Measurements from ENCODE around the gene ETFB. TPM values are rescaled to one million over a fixed set of nuclear protein-coding genes. Genes with fewer than 3 reads are reported as not detected.

ETFB gene
- total and polyA plus RNA-seq, 9 of the 15 experiments (the other 6 are each of a cell fraction or from before 2014, with no cell fraction given) = 18.1 to 143 (median 96.1) TPM

DNA sequence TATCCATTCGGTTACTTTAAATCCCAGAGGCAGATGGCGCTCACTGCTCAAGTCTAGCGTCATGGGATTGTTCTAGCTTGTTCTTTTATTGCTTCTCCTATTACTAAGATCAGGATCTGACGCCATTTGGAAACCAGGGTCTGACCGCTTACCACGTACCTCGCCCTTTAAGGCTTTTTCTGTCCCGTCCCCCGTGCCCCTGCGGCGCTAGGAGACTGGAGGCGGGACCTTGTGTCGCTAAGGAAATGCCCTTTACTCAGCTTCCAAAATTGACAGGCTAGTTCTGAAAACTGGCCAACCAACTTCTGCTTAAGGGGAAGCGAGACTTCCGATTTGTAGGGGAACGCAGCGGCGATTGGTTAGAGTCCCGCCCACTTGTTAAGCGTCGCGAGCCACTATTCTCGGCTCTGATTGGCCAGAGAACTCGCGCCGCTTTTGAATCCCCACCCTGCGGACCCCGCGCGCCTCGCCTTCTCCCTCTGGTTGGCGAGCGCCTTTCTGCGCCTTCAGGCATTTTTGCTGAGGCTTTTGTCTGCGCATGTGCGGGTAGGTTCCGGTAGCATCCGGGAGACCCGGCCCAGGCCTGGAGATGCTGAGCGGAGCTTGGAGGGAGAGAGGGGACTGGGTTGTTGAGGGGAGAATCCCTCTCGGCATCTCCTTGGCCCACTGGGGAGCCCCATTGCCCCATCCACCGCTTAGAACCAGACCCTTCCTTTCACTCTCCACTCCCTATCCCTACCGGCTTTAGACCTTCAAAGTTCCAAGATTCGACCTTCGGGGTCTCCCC lies 28.1 kb upstream of the ETFB start (continued):
- TF ChIP-seq, protein P1, sequence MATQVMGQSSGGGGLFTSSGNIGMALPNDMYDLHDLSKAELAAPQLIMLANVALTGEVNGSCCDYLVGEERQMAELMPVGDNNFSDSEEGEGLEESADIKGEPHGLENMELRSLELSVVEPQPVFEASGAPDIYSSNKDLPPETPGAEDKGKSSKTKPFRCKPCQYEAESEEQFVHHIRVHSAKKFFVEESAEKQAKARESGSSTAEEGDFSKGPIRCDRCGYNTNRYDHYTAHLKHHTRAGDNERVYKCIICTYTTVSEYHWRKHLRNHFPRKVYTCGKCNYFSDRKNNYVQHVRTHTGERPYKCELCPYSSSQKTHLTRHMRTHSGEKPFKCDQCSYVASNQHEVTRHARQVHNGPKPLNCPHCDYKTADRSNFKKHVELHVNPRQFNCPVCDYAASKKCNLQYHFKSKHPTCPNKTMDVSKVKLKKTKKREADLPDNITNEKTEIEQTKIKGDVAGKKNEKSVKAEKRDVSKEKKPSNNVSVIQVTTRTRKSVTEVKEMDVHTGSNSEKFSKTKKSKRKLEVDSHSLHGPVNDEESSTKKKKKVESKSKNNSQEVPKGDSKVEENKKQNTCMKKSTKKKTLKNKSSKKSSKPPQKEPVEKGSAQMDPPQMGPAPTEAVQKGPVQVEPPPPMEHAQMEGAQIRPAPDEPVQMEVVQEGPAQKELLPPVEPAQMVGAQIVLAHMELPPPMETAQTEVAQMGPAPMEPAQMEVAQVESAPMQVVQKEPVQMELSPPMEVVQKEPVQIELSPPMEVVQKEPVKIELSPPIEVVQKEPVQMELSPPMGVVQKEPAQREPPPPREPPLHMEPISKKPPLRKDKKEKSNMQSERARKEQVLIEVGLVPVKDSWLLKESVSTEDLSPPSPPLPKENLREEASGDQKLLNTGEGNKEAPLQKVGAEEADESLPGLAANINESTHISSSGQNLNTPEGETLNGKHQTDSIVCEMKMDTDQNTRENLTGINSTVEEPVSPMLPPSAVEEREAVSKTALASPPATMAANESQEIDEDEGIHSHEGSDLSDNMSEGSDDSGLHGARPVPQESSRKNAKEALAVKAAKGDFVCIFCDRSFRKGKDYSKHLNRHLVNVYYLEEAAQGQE (IDR thresholded peaks at IDR 0.05; ENCODE audit: borderline replicate concordance) = 0 out of 2 replicates have a peak, but pooled peaks have one; percentile 13
- TF ChIP-seq, protein P1 (CRISPR knock-in tag; IDR thresholded peaks at IDR 0.05; ENCODE audit: low read depth) = 0 out of 2 replicates have a peak, but pooled peaks have one; percentile 35
- TF ChIP-seq KDM5B (IDR thresholded peaks at IDR 0.05; ENCODE audit: insufficient replicate concordance, low read depth, low read length) (peak; percentile 67), NR2F6 (CRISPR knock-in tag; IDR thresholded peaks at IDR 0.05) (no peak), BCL6 (CRISPR knock-in tag; IDR thresholded peaks at IDR 0.05) (no peak), YY1 (IDR thresholded peaks at IDR 0.05; ENCODE audit: borderline replicate concordance in 1 of 3, control insufficient read depth in 1 of 3, extremely low read depth in 1 of 3, insufficient read depth in 3 of 3, insufficient read length in 1 of 3, insufficient replicate concordance in 2 of 3, low read depth in 1 of 3, low read length in 2 of 3) (peak in 1 of 3 experiments; percentile 65), ZNF121 (CRISPR knock-in tag; conservative IDR thresholded peaks at IDR 0.05) (no peak), ZNF146 (CRISPR knock-in tag; IDR thresholded peaks at IDR 0.05; ENCODE audit: unreplicated experiment) (no peak), ZKSCAN1 (IDR thresholded peaks at IDR 0.05; ENCODE audit: low read depth, low read length) (0 out of 2 replicates have a peak, but pooled peaks have one; percentile 14), EGR1 (conservative IDR thresholded peaks at IDR 0.05) (peak; percentile 75), ATF7 (IDR thresholded peaks at IDR 0.05) (peak; percentile 70), NEUROD1 (IDR thresholded peaks at IDR 0.05; ENCODE audit: borderline replicate concordance, low read depth, low read length, partially characterized antibody) (peak; percentile 81), SAP30 (IDR thresholded peaks at IDR 0.05; ENCODE audit: borderline replicate concordance, insufficient read depth, low read depth, low read length, poor library complexity, severe bottlenecking) (peak; percentile 88), ZNF764 (CRISPR knock-in tag; IDR thresholded peaks at IDR 0.05; ENCODE audit: low read depth) (no peak)
- TF ChIP-seq, protein P2, sequence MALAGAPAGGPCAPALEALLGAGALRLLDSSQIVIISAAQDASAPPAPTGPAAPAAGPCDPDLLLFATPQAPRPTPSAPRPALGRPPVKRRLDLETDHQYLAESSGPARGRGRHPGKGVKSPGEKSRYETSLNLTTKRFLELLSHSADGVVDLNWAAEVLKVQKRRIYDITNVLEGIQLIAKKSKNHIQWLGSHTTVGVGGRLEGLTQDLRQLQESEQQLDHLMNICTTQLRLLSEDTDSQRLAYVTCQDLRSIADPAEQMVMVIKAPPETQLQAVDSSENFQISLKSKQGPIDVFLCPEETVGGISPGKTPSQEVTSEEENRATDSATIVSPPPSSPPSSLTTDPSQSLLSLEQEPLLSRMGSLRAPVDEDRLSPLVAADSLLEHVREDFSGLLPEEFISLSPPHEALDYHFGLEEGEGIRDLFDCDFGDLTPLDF (CRISPR knock-in tag; IDR thresholded peaks at IDR 0.05) = peak; percentile 96
- TF ChIP-seq, protein P3, sequence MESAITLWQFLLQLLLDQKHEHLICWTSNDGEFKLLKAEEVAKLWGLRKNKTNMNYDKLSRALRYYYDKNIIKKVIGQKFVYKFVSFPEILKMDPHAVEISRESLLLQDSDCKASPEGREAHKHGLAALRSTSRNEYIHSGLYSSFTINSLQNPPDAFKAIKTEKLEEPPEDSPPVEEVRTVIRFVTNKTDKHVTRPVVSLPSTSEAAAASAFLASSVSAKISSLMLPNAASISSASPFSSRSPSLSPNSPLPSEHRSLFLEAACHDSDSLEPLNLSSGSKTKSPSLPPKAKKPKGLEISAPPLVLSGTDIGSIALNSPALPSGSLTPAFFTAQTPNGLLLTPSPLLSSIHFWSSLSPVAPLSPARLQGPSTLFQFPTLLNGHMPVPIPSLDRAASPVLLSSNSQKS (CRISPR knock-in tag; IDR thresholded peaks at IDR 0.05) = no peak

All from K562 (cell line).